HepG2 (cell line): ENCODE measurements around the gene APBB3. TPM values are rescaled to one million over a fixed set of nuclear protein-coding genes. Genes with fewer than 3 reads are reported as not detected.

ENCODE experiments used
- ATAC-seq: fragments of 200-7000 bp; cut with Tn5 transposase; 3 replicates; pipeline ENCODE4 v1.9.1; 2020; ENCODE audit warnings: mild to moderate bottlenecking, moderate library complexity
- BruUV-seq: library from RNA; stranded (reverse); fragments of 400-500 nt; replicated peaks from 2 replicates; lab custom pipeline; 2021; lab: Mats Ljungman, UMichigan
- CTCF ChIA-PET: fragments of 300-600 bp; formaldehyde crosslinking; extraction: SDS; loops from one replicate; lab custom pipeline; 2021; ENCODE audit warnings: low total read pairs, inconsistent platforms, low intra/inter-chr PET ratio; lab: Yijun Ruan, JAX
- POLR2A ChIA-PET: fragments of 350-600 bp; sonication (Branson Sonifier 250); formaldehyde crosslinking; loops from one replicate; lab custom pipeline; 2020; ENCODE audit warnings: antibody characterized with exemption, inconsistent platforms; lab: Yijun Ruan, JAX
- DNase-seq: peaks from one replicate; pipeline ENCODE4 v3.0.0-alpha.2; 2015; ENCODE audit warnings: low spot score
- FAIRE-seq: peaks from 3 replicates; lab custom pipeline; 2011; peaks lifted over from hg19 to GRCh38; lab: Jason Lieb, UNC
- H2AFZ ChIP-seq: one replicate; pipeline ENCODE4 v1.6.1; 2011; ENCODE audit warnings: low read length, inconsistent platforms
- H3K27ac ChIP-seq: fragments of 300-600 bp; 3 replicates; pipeline ENCODE4 v1.8.0; 2011; ENCODE audit warnings: mixed run types, mild to moderate bottlenecking, mixed read lengths, low read length, inconsistent platforms; ENCODE audit not compliant: insufficient read depth; ENCODE audit errors: extremely low read length
- H3K27me3 ChIP-seq, 2 experiments: fragments of 200-600 bp in 1 of 2; 2 replicates in 1 of 2; 3 replicates in 1 of 2; pipeline versions ENCODE4 v1.6.0 to v1.8.0; 2011; ENCODE audit warnings: low read length in 2 of 2, mild to moderate bottlenecking in 2 of 2, moderate library complexity in 2 of 2, inconsistent platforms in 1 of 2; ENCODE audit not compliant: insufficient read depth in 2 of 2, control insufficient read depth in 1 of 2
- H3K36me3 ChIP-seq, 2 experiments: fragments of 200-600 bp in 1 of 2; replicated peaks in 1 of 2; 2 replicates in 1 of 2; 3 replicates in 1 of 2; pipeline versions ENCODE4 v1.5.1 to v1.8.0; 2011; ENCODE audit warnings: low read length in 2 of 2, inconsistent platforms in 1 of 2; ENCODE audit not compliant: insufficient read depth in 2 of 2, control insufficient read depth in 1 of 2
- H3K4me1 ChIP-seq: 2 replicates; pipeline ENCODE4 v1.5.1; 2012; ENCODE audit warnings: low read length, inconsistent platforms; ENCODE audit not compliant: insufficient read depth
- H3K4me2 ChIP-seq: 2 replicates; pipeline ENCODE4 v1.6.0; 2011; ENCODE audit warnings: low read depth, low read length, inconsistent platforms
- H3K4me3 ChIP-seq, 3 experiments: fragments of 200-600 bp in 1 of 3; sonication (generic), shearing (Covaris generic) in 1 of 3; replicated peaks in 1 of 3; 2 replicates each; pipeline ENCODE4 v1.5.1; 2011 to 2016; ENCODE audit warnings: low read length in 3 of 3, inconsistent platforms in 2 of 3, low read depth in 2 of 3, mild to moderate bottlenecking in 2 of 3, control low read depth in 1 of 3, mixed read lengths in 1 of 3; ENCODE audit not compliant: insufficient read depth in 1 of 3
- H3K79me2 ChIP-seq: one replicate; pipeline ENCODE4 v1.6.1; 2011; ENCODE audit warnings: low read length, inconsistent platforms; ENCODE audit not compliant: insufficient read depth
- H3K9ac ChIP-seq: 2 replicates; pipeline ENCODE4 v1.6.0; 2011; ENCODE audit warnings: mild to moderate bottlenecking, low read depth, low read length, inconsistent platforms; ENCODE audit not compliant: insufficient read depth
- H3K9me3 ChIP-seq: 2 replicates; pipeline ENCODE4 v1.5.1; 2012; ENCODE audit warnings: mild to moderate bottlenecking, low read length
- H4K20me1 ChIP-seq: 2 replicates; pipeline ENCODE4 v1.6.0; 2011; ENCODE audit warnings: inconsistent platforms, mild to moderate bottlenecking, low read length, moderate library complexity; ENCODE audit not compliant: insufficient read depth
- DRAP1 ChIP-seq: IDR thresholded peaks from 2 replicates; pipeline ENCODE4 v1.6.1; 2016; ENCODE audit warnings: missing genetic modification reagents, missing compliant biosample characterization
- HOXA3 ChIP-seq: sonication (generic); formaldehyde crosslinking; IDR thresholded peaks from 2 replicates; pipeline ENCODE4 v1.5.0; 2020; ENCODE audit warnings: missing genetic modification reagents
- MXD1 ChIP-seq: sonication (generic); formaldehyde crosslinking; IDR thresholded peaks from 2 replicates; pipeline ENCODE4 v1.4.0; 2020; ENCODE audit warnings: mild to moderate bottlenecking, missing genetic modification reagents
- RAD51 ChIP-seq: fragments of 450-650 bp; IDR thresholded peaks from 2 replicates; pipeline ENCODE4 v1.6.1; 2016; ENCODE audit warnings: borderline replicate concordance
- RXRB ChIP-seq: IDR thresholded peaks from 2 replicates; pipeline ENCODE4 v1.6.1; 2016; ENCODE audit warnings: borderline replicate concordance, missing genetic modification reagents, missing compliant biosample characterization
- SIX4 ChIP-seq: sonication (generic); formaldehyde crosslinking; IDR thresholded peaks from 2 replicates; pipeline ENCODE4 v1.4.0; 2020; ENCODE audit warnings: missing genetic modification reagents
- SNAPC4 ChIP-seq: sonication (generic); formaldehyde crosslinking; IDR thresholded peaks from 2 replicates; pipeline ENCODE4 v1.4.0; 2020; ENCODE audit warnings: mild to moderate bottlenecking, missing genetic modification reagents
- SOX13 ChIP-seq, 3 experiments: fragments of 450-650 bp in 1 of 3; sonication (generic) in 1 of 3; formaldehyde crosslinking in 1 of 3; IDR thresholded peaks in 2 of 3; conservative IDR thresholded peaks in 1 of 3; 2 replicates each; pipeline versions ENCODE4 v1.5.0 to v1.6.1; 2016 to 2020; ENCODE audit warnings: antibody characterized with exemption in 1 of 3, mild to moderate bottlenecking in 1 of 3, missing compliant biosample characterization in 1 of 3, missing genetic modification reagents in 1 of 3, moderate library complexity in 1 of 3
- TFDP2 ChIP-seq: sonication (generic); formaldehyde crosslinking; IDR thresholded peaks from 2 replicates; pipeline ENCODE4 v1.4.0; 2020; ENCODE audit warnings: missing genetic modification reagents
- ZFAT ChIP-seq: sonication (generic); formaldehyde crosslinking; conservative IDR thresholded peaks from 2 replicates; pipeline ENCODE4 v1.8.1; 2023; ENCODE audit warnings: missing genetic modification reagents, inconsistent platforms
- ZMYM3 ChIP-seq: sonication (generic); formaldehyde crosslinking; IDR thresholded peaks from 2 replicates; pipeline ENCODE4 v1.5.1; 2020; ENCODE audit warnings: mild to moderate bottlenecking, missing genetic modification reagents
- ZNF101 ChIP-seq: sonication (generic); formaldehyde crosslinking; IDR thresholded peaks from 2 replicates; pipeline ENCODE4 v1.4.0; 2020; ENCODE audit warnings: mild to moderate bottlenecking, low read depth, missing genetic modification reagents, borderline replicate concordance
- ZNF260 ChIP-seq: sonication (generic); formaldehyde crosslinking; IDR thresholded peaks from 2 replicates; pipeline ENCODE4 v1.4.0; 2020; ENCODE audit warnings: missing genetic modification reagents, low read depth, mild to moderate bottlenecking, borderline replicate concordance
- ZNF441 ChIP-seq: sonication (generic); formaldehyde crosslinking; IDR thresholded peaks from 2 replicates; pipeline ENCODE4 v1.7.0; 2021; ENCODE audit warnings: missing genetic modification reagents, borderline replicate concordance
- ZNF496 ChIP-seq: sonication (generic); formaldehyde crosslinking; IDR thresholded peaks from 2 replicates; pipeline ENCODE4 v1.8.1; 2023; ENCODE audit warnings: mild to moderate bottlenecking, moderate library complexity, missing genetic modification reagents; ENCODE audit not compliant: insufficient replicate concordance
- ZNF570 ChIP-seq: sonication (generic); formaldehyde crosslinking; IDR thresholded peaks from 2 replicates; pipeline ENCODE4 v1.4.0; 2020; ENCODE audit warnings: mild to moderate bottlenecking, missing genetic modification reagents, borderline replicate concordance
- ZNF761 ChIP-seq: sonication (generic); formaldehyde crosslinking; conservative IDR thresholded peaks from 2 replicates; pipeline ENCODE4 v1.4.0; 2020; ENCODE audit warnings: mild to moderate bottlenecking, missing genetic modification reagents
- ZNF878 ChIP-seq: sonication (generic); formaldehyde crosslinking; IDR thresholded peaks from 2 replicates; pipeline ENCODE4 v1.8.1; 2023; ENCODE audit warnings: mild to moderate bottlenecking, missing genetic modification reagents, moderate library complexity
- ZSCAN9 ChIP-seq: IDR thresholded peaks from 2 replicates; pipeline ENCODE4 v1.6.1; 2016; ENCODE audit warnings: borderline replicate concordance
- WGBS: methylation state at CpG from one replicate; pipeline ENCODE4 v1.1.6; 2017; ENCODE audit warnings: low lambda C conversion rate; 5-methylcytosine and 5-hydroxymethylcytosine counted together
- in situ Hi-C: cut with HindIII; loops from 2 replicates; pipeline ENCODE4 v1.10.0; 2017; ENCODE audit warnings: low pct_unique_long_range_greater_than_20kb; ENCODE audit not compliant: extremely low pct_ligation_motif_present
- intact Hi-C: fragments of 100-400 bp; cut with micrococcal nuclease; formaldehyde crosslinking; loops from one replicate; pipeline ENCODE4 v1.10.0; 2022; ENCODE audit not compliant: unreplicated experiment
- polyA plus RNA-seq, 8 experiments: library from polyadenylated mRNA; depleted of rRNA in 3 of 8; stranded (reverse) in 7 of 8; unstranded in 1 of 8; fragments of >200 nt; fragmentation: Illumina TruSeq in 4 of 8; extraction: Trizol in 4 of 8; gene quantifications; 2 replicates each; pipeline versions ENCODE4 v1.2.1 to v1.2.3, GENCODE V29; 2011 to 2016; ENCODE audit warnings: low read depth in 4 of 8, missing spikeins in 1 of 8, mixed read lengths in 1 of 8; ENCODE audit not compliant: insufficient read depth in 1 of 8
- total RNA-seq, 5 experiments: library from RNA; depleted of rRNA; stranded (reverse); fragments of >200 nt; fragmentation: Illumina TruSeq; extraction: Trizol; gene quantifications; 2 replicates each; pipeline ENCODE4 v1.2.3, GENCODE V29; 2016; ENCODE audit warnings: low read depth in 1 of 5

The APBB3 gene
- total and polyA plus RNA-seq, 2 of the 13 experiments (the other 11 are each of a cell fraction or from before 2014, with no cell fraction given) = 0.38 to 0.78 TPM

- ChIA-PET POLR2A (no interaction called here), CTCF (no interaction called here)
- intact Hi-C loops = no loop called here
- 95% methylated on average over 2 of the region's 2 CpGs for WGBS
- Histone ChIP-seq H3K4me1 (peaks cover 37% of the 10 kb centered on the region), H3K27ac (no peak overlapping the region), H3K4me3 (no peak overlapping the region), H3K9ac (no peak overlapping the region), H3K79me2 (peaks cover 36% of the 10 kb centered on the region), H2AFZ (no peak overlapping the region), H3K9me3 (no peaks in the 10 kb centered on the region), H3K36me3 (peaks cover 10 to 40% of the 10 kb centered on the region in 2 experiments), H3K27me3 (no peaks in the 10 kb centered on the region), H4K20me1 (no peaks in the 10 kb centered on the region; the same call in none of the 2 replicates), H3K4me2 (no peak overlapping the region)
- no peak for ATAC-seq
- FAIRE-seq = no peak
- no peak for DNase-seq
- BruUV-seq = no TSS peak
- in situ Hi-C loops = no loop called here
- TF ChIP-seq ZNF570 (CRISPR knock-in tag) (no peak), ZSCAN9 (CRISPR knock-in tag) (no peak), HOXA3 (CRISPR knock-in tag) (no peak), ZNF878 (CRISPR knock-in tag) (no peak), DRAP1 (CRISPR knock-in tag) (no peak), ZNF441 (no peak), SOX13 (IDR thresholded peaks at IDR 0.05) (no peak), SOX13 (CRISPR knock-in tag; conservative IDR thresholded peaks at IDR 0.05 in 1 of 2, IDR thresholded peaks at IDR 0.05 in 1 of 2) (no peak), SIX4 (CRISPR knock-in tag) (no peak), ZMYM3 (no peak), ZNF496 (CRISPR knock-in tag) (no peak), RXRB (CRISPR knock-in tag) (no peak), ZNF101 (CRISPR knock-in tag) (no peak), RAD51 (no peak), ZNF761 (CRISPR knock-in tag) (no peak), SNAPC4 (CRISPR knock-in tag) (no peak), TFDP2 (CRISPR knock-in tag) (no peak), ZNF260 (CRISPR knock-in tag) (no peak), MXD1 (no peak), ZFAT (CRISPR knock-in tag) (no peak)
Observed at GRCh38 chr5:140553657-140554056, 10.7 kb downstream of the APBB3 start.
